CD4-positive, alpha-beta T cell treated with Interleukin-6 for 4 hours (primary cell): ENCODE results near the gene PRDM8.

Experiments used
- DNase-seq: peaks from one replicate; pipeline ENCODE4 v3.0.0-alpha.2; 2020; ENCODE audit warnings: mixed read lengths

The PRDM8 gene

GRCh38 chr4:80202190-80202711 lies 4.9 kb downstream of the PRDM8 start:
- peak; percentile 82 for DNase-seq

DNA sequence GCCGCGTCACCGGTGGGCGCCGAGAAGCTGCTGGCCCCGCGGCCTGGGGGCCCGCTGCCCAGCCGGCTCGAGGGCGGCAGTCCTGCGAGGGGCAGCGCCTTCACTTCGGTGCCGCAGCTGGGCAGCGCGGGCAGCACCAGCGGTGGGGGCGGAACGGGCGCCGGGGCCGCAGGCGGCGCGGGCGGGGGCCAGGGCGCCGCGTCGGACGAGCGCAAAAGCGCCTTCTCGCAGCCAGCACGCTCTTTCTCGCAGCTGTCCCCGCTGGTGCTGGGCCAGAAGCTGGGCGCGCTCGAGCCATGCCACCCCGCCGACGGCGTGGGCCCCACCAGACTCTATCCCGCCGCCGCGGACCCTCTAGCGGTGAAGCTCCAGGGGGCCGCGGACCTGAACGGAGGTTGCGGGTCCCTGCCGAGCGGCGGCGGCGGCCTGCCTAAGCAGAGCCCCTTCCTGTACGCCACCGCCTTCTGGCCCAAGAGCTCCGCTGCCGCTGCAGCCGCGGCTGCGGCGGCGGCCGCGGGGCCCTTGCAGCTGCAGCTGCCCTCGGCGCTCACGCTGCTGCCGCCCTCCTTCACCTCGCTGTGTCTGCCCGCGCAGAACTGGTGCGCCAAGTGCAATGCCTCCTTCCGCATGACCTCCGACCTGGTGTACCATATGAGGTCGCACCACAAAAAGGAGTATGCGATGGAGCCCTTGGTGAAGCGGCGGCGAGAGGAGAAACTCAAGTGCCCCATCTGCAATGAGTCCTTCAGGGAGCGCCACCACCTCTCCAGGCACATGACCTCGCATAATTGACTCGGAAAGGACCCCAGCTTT lies 5.6 kb downstream of the PRDM8 start:
- DNase-seq: peak; percentile 69

- DNase-seq: no peak
Measured at GRCh38 chr4:80204433-80205011, 7.2 kb downstream of the PRDM8 start.

GRCh38 chr4:80206111-80206510 lies 8.8 kb downstream of the PRDM8 start:
- DNase-seq: no peak

- no peak for DNase-seq
Measured at GRCh38 chr4:80206521-80207171, 9.3 kb downstream of the PRDM8 start.

GRCh38 chr4:80207172-80207583 lies 9.9 kb downstream of the PRDM8 start:
- no peak for DNase-seq

GRCh38 chr4:80207664-80208063 lies 10.4 kb downstream of the PRDM8 start:
- DNase-seq: no peak

DNA sequence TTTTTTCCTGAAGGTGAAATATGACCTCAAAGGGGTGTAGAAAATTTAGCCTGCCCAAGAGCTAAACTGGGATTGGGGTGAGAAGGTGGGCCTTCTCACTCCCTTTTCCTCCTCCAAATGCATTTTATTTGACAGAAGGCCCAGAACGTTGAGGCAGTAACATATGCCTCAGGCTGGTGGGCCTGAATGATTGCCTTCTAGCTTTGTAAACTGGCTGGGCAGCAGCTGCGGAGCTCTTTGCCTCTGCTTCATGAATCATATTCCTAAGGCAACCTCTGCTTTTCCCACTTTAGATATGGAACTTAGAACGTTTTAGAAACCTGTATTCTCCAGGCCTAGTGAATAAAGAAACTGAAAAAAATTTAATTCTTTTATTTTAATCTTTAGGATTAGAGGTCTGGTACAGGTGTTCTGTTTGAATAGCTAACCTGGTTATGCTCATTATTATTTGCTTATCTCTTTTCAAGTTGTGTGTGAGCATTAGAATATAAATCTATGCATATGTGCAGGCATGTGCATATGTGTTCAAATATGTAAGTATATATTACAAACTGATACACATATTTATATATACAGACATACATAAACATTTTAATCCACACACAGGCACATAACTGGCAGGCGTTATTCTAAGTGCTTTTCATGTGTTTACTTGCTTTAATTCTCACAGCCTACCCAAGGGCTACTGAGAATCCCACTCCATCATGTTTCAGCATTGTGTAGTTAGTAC lies 11.5 kb downstream of the PRDM8 start:
- no peak for DNase-seq

- DNase-seq: no peak
Measured at GRCh38 chr4:80209340-80209701, 12.0 kb downstream of the PRDM8 start.

GRCh38 chr4:80210549-80210948 lies 13.2 kb downstream of the PRDM8 start:
- no peak for DNase-seq

GRCh38 chr4:80213117-80213815 lies 16.0 kb downstream of the PRDM8 start:
- no peak for DNase-seq

- DNase-seq: no peak
Measured at GRCh38 chr4:80215449-80216052, 18.2 kb downstream of the PRDM8 start.

DNA sequence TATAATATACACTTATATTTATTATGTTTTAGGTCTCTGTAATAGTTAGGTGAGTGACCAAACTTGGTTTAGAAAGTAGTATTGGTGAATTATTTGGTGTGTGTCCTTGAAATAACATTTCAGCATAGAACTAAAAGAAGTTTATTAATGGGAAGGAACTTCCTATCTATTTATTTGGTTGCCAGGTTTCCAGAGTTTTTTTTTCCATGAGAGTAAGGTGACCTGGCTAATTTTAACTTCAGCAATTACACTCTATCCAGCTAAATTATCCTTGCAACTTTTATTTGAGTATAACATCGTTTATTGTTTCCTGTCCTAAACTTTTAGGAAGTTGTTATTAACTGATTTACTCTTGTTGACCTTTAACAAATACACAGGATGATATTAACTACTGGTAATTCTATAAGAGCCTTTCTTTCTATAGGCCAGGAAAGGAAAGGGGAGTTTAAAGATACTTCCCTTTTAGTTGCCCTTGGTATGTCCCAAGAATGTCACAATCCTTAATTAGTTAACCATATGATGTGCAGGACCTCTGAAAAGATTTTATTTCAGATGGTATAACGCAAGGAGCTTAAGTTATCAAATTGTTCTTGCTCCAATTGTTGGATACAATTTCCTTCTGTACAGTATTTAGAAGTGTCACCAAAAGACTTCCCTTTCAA lies 18.9 kb downstream of the PRDM8 start:
- DNase-seq: no peak

- DNase-seq: no peak
Measured at GRCh38 chr4:80219301-80220025, 22.2 kb downstream of the PRDM8 start.

- DNase-seq: no peak
Measured at GRCh38 chr4:80220711-80221110, 23.4 kb downstream of the PRDM8 start.

DNA sequence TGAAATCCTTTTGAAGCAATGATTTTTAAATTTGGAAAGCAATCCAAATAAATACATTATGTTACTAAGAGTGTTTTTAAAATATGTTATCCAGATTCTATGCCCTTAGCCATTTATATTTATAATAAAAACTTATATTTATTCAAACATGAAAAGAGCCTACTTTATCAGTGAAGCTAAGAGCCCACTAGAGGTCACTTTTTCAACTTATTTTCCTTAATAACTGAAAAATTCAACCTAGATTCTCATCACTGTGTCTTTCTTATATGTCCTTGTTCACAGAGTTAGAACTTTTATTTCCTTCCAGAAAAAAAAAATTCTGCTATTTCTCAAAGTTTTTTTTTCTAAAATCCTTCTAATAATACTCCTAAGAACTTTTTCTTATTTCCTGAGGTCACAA lies 23.9 kb downstream of the PRDM8 start:
- DNase-seq: no peak

- DNase-seq: no peak
Measured at GRCh38 chr4:80225595-80225994, 28.3 kb downstream of the PRDM8 start.

GRCh38 chr4:80226094-80226493 lies 28.8 kb downstream of the PRDM8 start:
- no peak for DNase-seq

GRCh38 chr4:80228460-80228859 lies 31.2 kb downstream of the PRDM8 start:
- DNase-seq: no peak

DNA sequence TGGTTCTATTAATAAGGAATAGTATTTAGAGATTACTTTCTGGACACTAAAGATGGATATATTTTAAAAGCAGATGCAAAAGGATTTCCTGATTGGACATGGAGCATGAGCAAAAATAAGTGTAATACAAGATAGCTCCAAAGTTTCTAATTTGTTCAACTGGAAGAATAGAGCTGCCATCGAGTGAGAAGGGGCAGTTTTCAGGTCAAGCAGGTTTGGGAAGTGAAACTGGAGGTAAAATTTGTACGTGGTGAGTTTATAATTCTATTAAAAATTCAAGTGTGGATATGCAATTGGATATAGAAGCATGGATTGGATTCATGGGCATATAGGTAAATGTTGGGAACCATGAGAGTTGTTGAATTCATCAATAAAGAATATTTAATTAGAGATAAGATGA lies 31.8 kb downstream of the PRDM8 start:
- DNase-seq: no peak

DNA sequence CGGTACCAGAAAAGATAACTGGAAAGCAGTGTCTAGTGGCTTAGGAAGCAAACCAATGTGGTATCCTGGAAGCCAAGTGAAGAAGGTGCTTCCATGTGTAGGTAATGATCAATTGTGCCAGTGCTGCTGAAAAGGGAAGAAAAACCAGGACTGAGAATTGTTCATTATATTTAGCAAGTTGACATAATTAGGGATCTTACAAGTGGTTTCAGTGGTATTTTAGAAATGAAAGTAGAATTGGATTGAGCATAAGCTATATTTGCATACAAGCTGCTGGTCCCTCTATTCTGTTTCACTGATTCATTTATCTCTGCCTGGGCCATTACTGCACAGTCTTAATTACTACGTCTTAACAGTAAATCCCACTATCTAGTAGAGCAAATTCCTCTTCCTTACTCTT lies 32.3 kb downstream of the PRDM8 start:
- no peak for DNase-seq
